Activated naive CD4-positive, alpha-beta T cell treated with anti-CD3 and anti-CD28 coated beads, Interleukin-2, amount 10 ng/mL, durations not matched to agents 7 days and 5 days (primary cell): ENCODE data around the gene FBXO31.
"Not testable (repeated sequence)": the region's sequence is repeated elsewhere in the genome, so short reads cannot be mapped to it uniquely, and the experiment has no call there.

Source experiments
- CTCF ChIA-PET: fragments of 350-600 bp; sonication (Branson Sonifier 250); formaldehyde crosslinking; loops from one replicate; lab custom pipeline; 2021; ENCODE audit warnings: antibody characterized with exemption; lab: Charles Lee
- DNase-seq: peaks from one replicate; pipeline ENCODE4 v3.0.0-alpha.2; 2020
- H3K27ac Mint-ChIP-seq: one replicate; pipeline ENCODE4 v1.8.0; 2021; ENCODE audit warnings: mild to moderate bottlenecking, moderate library complexity, mixed read lengths
- H3K27me3 Mint-ChIP-seq: one replicate; pipeline ENCODE4 v1.8.0; 2021; ENCODE audit warnings: mild to moderate bottlenecking, mixed read lengths
- H3K36me3 Mint-ChIP-seq: one replicate; pipeline ENCODE4 v1.8.0; 2021; ENCODE audit warnings: mixed read lengths
- H3K4me1 Mint-ChIP-seq: one replicate; pipeline ENCODE4 v1.8.0; 2021; ENCODE audit warnings: mixed read lengths
- H3K4me3 Mint-ChIP-seq: one replicate; pipeline ENCODE4 v1.8.0; 2021; ENCODE audit warnings: mild to moderate bottlenecking, moderate library complexity, mixed read lengths
- H3K9me3 Mint-ChIP-seq: one replicate; pipeline ENCODE4 v1.8.0; 2021; ENCODE audit warnings: mixed read lengths

The FBXO31 gene

DNA sequence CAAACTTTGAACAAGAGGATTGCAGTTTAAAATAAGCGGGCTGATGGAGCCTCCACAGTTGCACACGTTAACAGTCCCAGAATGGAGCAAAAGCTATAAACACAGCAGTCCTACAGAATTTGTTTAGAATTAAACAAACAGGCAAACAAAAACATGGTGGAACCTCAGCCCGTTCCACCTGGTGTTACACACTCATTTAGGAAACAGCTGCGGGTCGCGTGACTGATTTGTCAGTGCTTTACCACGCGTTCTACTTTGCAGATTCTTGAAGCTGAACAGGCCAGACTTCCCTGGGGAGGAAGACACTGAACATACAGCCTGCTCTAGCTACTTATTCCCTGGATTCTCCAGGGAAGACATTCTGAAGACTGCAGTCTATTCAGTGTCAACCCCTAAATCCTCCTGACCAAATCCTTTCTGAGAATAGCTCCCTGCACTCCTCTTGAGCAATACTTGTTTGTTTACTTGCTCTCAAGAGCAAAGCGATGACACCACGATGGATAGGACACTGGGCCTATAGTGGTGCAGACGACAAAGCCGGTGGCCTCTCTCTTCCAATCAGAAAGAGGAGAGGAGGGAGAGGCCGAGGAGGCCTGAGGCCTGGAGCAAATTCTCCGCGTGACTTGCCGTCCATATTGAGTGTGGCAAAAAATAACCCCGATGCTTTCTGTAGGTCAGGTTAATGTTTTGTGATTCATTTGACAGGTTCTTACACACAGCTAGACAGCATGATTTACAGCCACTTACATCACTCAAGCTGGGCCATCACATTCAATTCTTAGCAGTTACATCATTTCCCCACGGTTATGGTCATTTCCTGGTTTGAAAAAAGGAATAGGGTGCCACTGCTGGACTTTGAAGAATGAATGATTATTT, 4.6 kb upstream of the FBXO31 start:
- Mint-ChIP-seq H3K36me3 (peaks cover 6% of the 10 kb centered on the region), H3K9me3 (no peaks in the 10 kb centered on the region), H3K4me3 (peak overlapping the region; percentile 56), H3K4me1 (peaks cover 55% of the 10 kb centered on the region), H3K27me3 (peaks cover 4% of the 10 kb centered on the region), H3K27ac (peak overlapping the region; percentile 99)
- peak; percentile 94 for DNase-seq
- CTCF ChIA-PET: no interaction called here

- not testable (repeated sequence) for H3K9me3 Mint-ChIP-seq, DNase-seq, H3K27me3 Mint-ChIP-seq, H3K36me3 Mint-ChIP-seq
- Mint-ChIP-seq H3K27ac (peak overlapping the region; percentile 99), H3K4me3 (peak overlapping the region; percentile 87), H3K4me1 (peaks cover 76% of the 10 kb centered on the region)
- CTCF ChIA-PET: interaction anchor here (2.9 kb wide), 1 partner anchor 10 kb away, joined by 17 read pairs; no protein-coding TSS in a partner anchor
Observed at GRCh38 chr16:87384875-87385167, 1.2 kb upstream of the FBXO31 start.

DNA sequence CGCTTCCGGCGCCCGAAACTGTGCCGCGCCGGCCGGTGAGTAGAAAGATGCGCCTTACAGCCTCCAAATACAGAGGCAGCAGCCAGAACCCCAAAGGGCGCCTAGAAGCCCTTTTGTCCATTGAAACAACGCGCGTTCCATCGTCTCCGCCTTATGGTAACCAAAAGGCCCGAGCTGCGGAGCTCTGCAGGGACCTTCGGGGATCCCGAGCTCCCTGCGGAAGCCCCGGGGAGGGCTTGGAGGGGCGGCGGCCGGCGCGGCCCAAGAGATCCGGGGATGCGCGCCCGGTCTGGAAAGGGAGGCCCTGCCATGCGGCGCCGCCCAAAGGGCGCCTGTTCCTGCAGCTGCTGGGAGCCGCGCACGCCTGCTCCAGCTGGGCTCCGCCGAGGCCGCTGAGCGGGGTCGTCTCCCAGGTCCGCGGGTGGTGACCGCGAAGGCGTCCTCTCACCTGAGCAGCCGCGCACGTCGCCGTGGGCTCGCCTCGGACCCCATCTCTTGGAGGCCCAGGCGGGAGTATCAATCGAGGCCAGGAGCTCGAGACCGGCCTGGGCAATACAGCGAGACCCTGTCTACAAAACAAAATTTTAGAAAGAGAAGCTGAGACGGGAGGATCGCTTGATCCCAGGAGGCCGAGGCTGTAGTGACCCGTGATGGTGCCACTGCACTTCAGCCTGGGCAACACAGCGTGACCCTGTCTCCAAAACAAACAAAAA, 742 bp upstream of the FBXO31 start:
- Mint-ChIP-seq H3K27ac (peak overlapping the region; percentile 99), H3K36me3 (peaks cover 9% of the 10 kb centered on the region)
- CTCF ChIA-PET: interaction anchor here (1.0 to 2.9 kb wide), 3 partner anchors 9 to 60 kb away, joined by 4 to 17 read pairs (median 4); no protein-coding TSS in a partner anchor

DNA sequence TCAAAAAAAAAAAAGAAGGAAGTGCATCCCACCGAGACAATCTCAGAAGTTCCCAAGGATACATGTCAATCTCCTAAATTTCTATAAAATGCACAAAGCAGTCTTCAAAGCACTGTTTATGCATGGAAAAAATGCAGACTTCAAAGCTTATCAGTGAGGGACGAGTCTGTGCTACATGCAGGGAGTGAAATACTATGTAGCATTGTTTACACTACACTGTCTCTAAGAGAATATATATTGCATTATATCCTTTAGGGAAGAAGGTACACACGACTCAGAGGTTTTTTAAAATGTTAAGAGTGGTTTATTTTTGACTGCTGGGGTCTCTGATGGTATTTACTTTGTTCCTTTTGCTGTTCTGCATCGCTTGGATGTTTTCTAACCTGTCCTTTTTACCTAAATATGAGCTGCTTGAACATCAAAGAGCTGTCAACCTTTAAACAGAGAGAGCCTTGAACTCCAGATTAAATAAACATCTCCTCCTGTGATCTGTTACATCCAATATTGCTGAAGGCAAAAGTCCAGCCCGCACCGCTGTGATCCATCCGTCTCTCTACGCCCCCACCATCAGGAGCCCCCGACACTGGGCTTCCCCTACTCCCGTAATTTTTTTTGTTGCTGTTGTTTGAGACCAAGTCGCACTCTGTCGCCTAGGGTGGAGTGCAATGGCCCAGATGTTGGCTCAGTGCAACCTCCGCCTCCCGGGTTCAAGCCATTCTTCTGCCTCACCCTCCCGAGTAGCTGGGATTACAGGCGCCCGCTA, 1.4 kb downstream of the FBXO31 start:
- H3K27ac Mint-ChIP-seq: peak overlapping the region; percentile 91
- CTCF ChIA-PET: interaction anchor here (2.9 kb wide), 1 partner anchor 13 kb away, joined by 17 read pairs; no protein-coding TSS in a partner anchor
- peaks cover 16% of the 10 kb centered on the region for H3K36me3 Mint-ChIP-seq
- peaks cover 56% of the 10 kb centered on the region for H3K4me1 Mint-ChIP-seq
- no peak for DNase-seq
- H3K9me3 Mint-ChIP-seq: no peaks in the 10 kb centered on the region
- peak overlapping the region; percentile 82 for H3K4me3 Mint-ChIP-seq
- H3K27me3 Mint-ChIP-seq: peaks cover 4% of the 10 kb centered on the region

More for the DNA sequence above, 742 bp upstream of the FBXO31 start:
- peaks cover 4% of the 10 kb centered on the region for H3K27me3 Mint-ChIP-seq
- peaks cover 71% of the 10 kb centered on the region for H3K4me1 Mint-ChIP-seq
- H3K4me3 Mint-ChIP-seq: peak overlapping the region; percentile 87
- H3K9me3 Mint-ChIP-seq: no peaks in the 10 kb centered on the region
- no peak for DNase-seq

- CTCF ChIA-PET: no interaction called here
- Mint-ChIP-seq H3K4me3 (peak overlapping the region; percentile 65), H3K36me3 (peaks cover 23% of the 10 kb centered on the region), H3K27me3 (peaks cover 4% of the 10 kb centered on the region), H3K9me3 (no peaks in the 10 kb centered on the region), H3K4me1 (peaks cover 48% of the 10 kb centered on the region), H3K27ac (peak overlapping the region; percentile 77)
- no peak for DNase-seq
Observed at GRCh38 chr16:87380881-87381280, 2.7 kb downstream of the FBXO31 start.

- Mint-ChIP-seq H3K27ac (peak overlapping the region; percentile 77), H3K36me3 (peaks cover 26% of the 10 kb centered on the region), H3K4me3 (peak overlapping the region; percentile 65), H3K27me3 (peaks cover 4% of the 10 kb centered on the region), H3K4me1 (peaks cover 46% of the 10 kb centered on the region), H3K9me3 (no peaks in the 10 kb centered on the region)
- CTCF ChIA-PET: no interaction called here
- no peak for DNase-seq
Observed at GRCh38 chr16:87380403-87380802, 3.2 kb downstream of the FBXO31 start.

DNA sequence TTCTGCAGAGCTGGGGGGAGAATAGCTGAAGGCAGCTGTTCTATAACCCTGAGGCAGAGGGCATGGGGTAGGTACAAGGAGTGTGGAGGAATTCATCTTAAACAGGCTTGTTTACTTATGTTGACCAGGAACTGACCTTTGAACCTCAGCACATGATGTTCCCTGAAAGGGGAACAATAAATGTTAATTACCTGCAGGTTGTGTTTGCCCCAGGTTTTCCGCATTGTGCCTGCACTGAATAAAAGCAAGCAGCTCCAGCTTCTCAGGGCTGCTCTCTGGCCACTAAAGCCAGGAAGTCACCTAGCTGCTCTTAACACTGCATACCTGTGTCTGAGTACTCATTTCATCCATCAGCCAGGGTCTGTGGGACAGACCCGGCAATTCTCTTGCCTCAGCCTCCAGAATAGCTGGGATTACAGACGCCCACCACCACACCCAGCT, 4.2 kb downstream of the FBXO31 start:
- DNase-seq, CTCF ChIA-PET, H3K27ac Mint-ChIP-seq, H3K27me3 Mint-ChIP-seq, H3K4me3 Mint-ChIP-seq, H3K9me3 Mint-ChIP-seq: not testable (repeated sequence)
- H3K4me1 Mint-ChIP-seq: peaks cover 37% of the 10 kb centered on the region
- peaks cover 26% of the 10 kb centered on the region for H3K36me3 Mint-ChIP-seq

DNA sequence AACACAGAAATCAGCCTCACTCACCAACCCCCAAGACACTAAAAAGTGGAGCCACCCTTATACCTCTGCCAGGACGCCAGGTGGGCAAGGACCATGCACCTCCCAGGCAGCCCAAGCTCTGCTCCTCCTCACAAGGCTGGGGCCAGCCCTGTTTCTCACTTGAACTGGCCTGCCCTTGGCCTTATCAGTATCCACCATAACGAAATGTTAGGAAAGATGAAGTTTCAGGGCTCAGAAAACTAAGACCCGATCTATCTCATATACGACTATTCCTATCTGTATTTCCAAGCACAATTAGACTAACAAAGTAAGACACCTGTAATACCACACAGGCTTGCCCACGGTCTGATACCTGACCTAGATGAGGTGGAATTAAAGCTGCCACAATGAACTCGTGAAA, 6.9 kb downstream of the FBXO31 start:
- peaks cover 24% of the 10 kb centered on the region for H3K36me3 Mint-ChIP-seq
- H3K27me3 Mint-ChIP-seq: no peaks in the 10 kb centered on the region
- no peaks in the 10 kb centered on the region for H3K9me3 Mint-ChIP-seq
- no peak overlapping the region for H3K4me3 Mint-ChIP-seq
- H3K4me1 Mint-ChIP-seq: peaks cover 29% of the 10 kb centered on the region
- CTCF ChIA-PET: no interaction called here
- H3K27ac Mint-ChIP-seq: no peak overlapping the region
- no peak for DNase-seq

DNA sequence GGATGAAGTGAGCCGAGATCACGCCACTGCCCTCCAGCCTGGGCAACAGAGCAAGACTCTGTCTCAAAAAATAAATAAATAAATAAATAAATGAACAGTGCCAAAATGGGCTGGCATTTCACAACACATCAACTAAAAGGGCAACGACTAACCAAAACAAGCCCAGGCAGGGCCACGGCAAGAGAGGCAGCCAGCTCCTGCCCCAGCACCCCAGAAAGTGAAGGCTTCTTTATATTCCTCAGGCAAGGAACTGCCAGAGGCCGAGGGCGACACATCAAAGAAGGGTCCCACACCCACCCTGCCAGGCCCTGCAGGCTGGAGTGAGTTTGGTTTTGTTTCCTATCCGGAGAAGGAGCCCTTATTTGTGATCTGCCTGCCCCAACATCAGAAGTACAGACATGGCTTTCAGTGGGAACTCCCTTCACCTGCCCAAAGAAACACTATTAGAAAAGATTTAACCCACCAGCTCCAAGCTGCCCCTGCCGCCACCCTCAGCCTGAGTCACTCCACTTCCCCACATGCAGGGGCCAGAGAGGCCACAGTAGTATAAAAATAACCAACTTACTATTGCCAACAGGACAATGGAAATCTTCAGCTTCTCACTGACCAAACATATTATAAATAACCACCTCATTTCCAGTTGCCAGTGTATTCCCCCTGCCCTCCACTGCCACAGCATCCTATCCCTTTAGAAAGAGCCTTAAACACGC, 8.0 kb downstream of the FBXO31 start:
- peaks cover 21% of the 10 kb centered on the region for H3K4me1 Mint-ChIP-seq
- H3K36me3 Mint-ChIP-seq: peaks cover 18% of the 10 kb centered on the region
- no peak overlapping the region for H3K4me3 Mint-ChIP-seq
- peak overlapping the region; percentile 66 for H3K27ac Mint-ChIP-seq
- no peak for DNase-seq
- no peaks in the 10 kb centered on the region for H3K27me3 Mint-ChIP-seq
- H3K9me3 Mint-ChIP-seq: no peaks in the 10 kb centered on the region
- CTCF ChIA-PET: no interaction called here

GRCh38 chr16:87374313-87374712, 9.3 kb downstream of the FBXO31 start:
- Mint-ChIP-seq H3K4me1 (peaks cover 18% of the 10 kb centered on the region), H3K4me3 (no peak overlapping the region), H3K36me3 (peaks cover 18% of the 10 kb centered on the region), H3K27ac (no peak overlapping the region), H3K9me3 (no peaks in the 10 kb centered on the region), H3K27me3 (no peaks in the 10 kb centered on the region)
- DNase-seq: no peak
- CTCF ChIA-PET: no interaction called here

DNA sequence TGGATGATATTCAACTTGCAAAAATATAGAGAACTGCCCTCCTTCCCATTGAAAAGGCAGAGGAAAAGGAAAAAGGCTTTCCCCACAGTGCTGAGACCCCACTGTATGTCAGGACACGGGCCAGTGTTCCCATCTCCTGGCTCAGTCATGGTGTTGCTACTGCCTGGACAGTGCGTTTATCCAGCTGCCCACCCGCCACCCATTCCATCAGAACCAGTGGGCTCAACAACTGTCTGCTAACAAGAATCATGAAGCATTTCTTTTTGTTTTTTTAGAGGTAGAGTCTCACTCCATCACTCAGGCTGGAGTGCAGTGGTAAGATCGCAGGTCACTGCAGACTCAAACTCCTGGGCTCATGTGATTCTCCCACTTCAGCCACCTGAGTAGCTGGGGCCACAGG, 11.3 kb downstream of the FBXO31 start:
- no peak overlapping the region for H3K4me3 Mint-ChIP-seq
- no peaks in the 10 kb centered on the region for H3K9me3 Mint-ChIP-seq
- peaks cover 10% of the 10 kb centered on the region for H3K36me3 Mint-ChIP-seq
- H3K4me1 Mint-ChIP-seq: peaks cover 17% of the 10 kb centered on the region
- DNase-seq: no peak
- CTCF ChIA-PET: no interaction called here
- H3K27me3 Mint-ChIP-seq: no peaks in the 10 kb centered on the region
- no peak overlapping the region for H3K27ac Mint-ChIP-seq

DNA sequence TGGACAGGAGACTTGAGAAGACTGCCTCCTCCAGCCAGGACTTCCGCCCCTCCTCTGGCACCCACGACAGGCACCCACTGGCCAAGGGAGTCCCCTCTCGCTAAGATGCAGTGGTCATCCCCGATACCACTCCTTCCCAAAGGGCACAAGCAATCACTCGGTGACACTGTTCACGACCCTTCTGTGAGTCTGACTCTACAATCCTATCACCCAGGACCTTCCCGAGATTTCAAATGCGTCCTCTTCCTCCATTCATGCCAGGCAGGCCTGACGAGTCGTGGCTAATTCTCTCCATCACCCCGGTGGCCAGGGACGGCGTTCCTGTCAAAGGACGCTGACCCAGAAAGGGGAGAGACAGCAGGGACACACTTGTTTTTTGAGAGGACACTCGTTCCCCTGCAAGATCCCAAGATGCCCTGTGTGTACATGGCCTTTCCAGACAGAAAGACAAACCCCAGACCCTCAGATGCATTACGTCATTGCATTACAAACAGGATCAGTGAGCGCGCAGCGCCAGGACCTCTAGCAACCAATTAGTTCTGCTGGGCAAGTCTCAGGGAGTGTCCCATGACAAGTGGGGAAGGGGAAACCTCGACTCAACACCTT, 12.2 kb downstream of the FBXO31 start:
- Mint-ChIP-seq H3K27me3 (no peaks in the 10 kb centered on the region), H3K27ac (no peak overlapping the region), H3K9me3 (no peaks in the 10 kb centered on the region), H3K36me3 (peaks cover 4% of the 10 kb centered on the region), H3K4me1 (peaks cover 20% of the 10 kb centered on the region), H3K4me3 (no peak overlapping the region)
- DNase-seq: no peak
- CTCF ChIA-PET: no interaction called here
